Measurements from ENCODE around the gene TXNDC16. TPM values are rescaled to one million over a fixed set of nuclear protein-coding genes. Genes with fewer than 3 reads are reported as not detected.

TXNDC16 gene
- total and polyA plus RNA-seq, 2 donors (not counting 3 experiments of a cell fraction or from before 2014, with no cell fraction given) = 2.3 to 4.5 TPM

GRCh38 chr14:52397844-52398243 is 154.5 kb downstream of the TXNDC16 start:
- H3K9ac ChIP-seq (replicated peaks; ENCODE audit: extremely low read depth, insufficient read depth, low read length) = no peak overlapping the region
- no TSS peak for BruUV-seq (replicated peaks)
- dilution Hi-C loops (cut with MboI; ENCODE audit: extremely low pct_ligation_motif_present, low sequenced_read_pairs) = no loop called here
- CTCF ChIA-PET = interaction anchor here (1.1 to 1.2 kb wide), 2 partner anchors 66 to 68 kb away, joined by 3 read pairs; no protein-coding TSS in a partner anchor
- DNase-seq (ENCODE audit: low read depth, low spot score) (no peak), FAIRE-seq (no peak)
- no peaks in the 10 kb centered on the region for H3K9me3 ChIP-seq (replicated peaks; ENCODE audit: control insufficient read depth, insufficient read depth, low read length)
- no peaks in the 10 kb centered on the region for H3K4me1 ChIP-seq (ENCODE audit: control insufficient read depth, extremely low read depth, insufficient read depth, low read length)
- H3K4me3 ChIP-seq (replicated peaks in 1 of 3; ENCODE audit: insufficient read depth in 1 of 3, low read depth in 1 of 3, low read length in 3 of 3) = no peak overlapping the region
- H3K27me3 ChIP-seq (ENCODE audit: control insufficient read depth in 2 of 2, insufficient read depth in 2 of 2, low read length in 2 of 2) = peaks cover 0 to 3% of the 10 kb centered on the region in 2 experiments
- no peak overlapping the region for H2AFZ ChIP-seq (ENCODE audit: low read depth, low read length)
- POLR2A ChIA-PET = no interaction called here
- no peaks in the 10 kb centered on the region for H3K9me1 ChIP-seq (replicated peaks; ENCODE audit: control insufficient read depth, extremely low read depth, insufficient read depth, low read length)
- H3K79me2 ChIP-seq (ENCODE audit: control insufficient read depth, insufficient read depth, low read length) = no peaks in the 10 kb centered on the region
- no peaks in the 10 kb centered on the region for H3K36me3 ChIP-seq (ENCODE audit: control insufficient read depth in 2 of 2, extremely low read depth in 1 of 2, insufficient read depth in 2 of 2, low read length in 2 of 2)
- intact Hi-C loops (cut with micrococcal nuclease) = no loop called here
- H3K27ac ChIP-seq (ENCODE audit: insufficient read depth, low read depth, low read length) = no peak overlapping the region
- no peaks in the 10 kb centered on the region for H4K20me1 ChIP-seq (replicated peaks; ENCODE audit: control insufficient read depth, extremely low read depth, insufficient read depth, low read length)
- no peak overlapping the region for H3K4me2 ChIP-seq (ENCODE audit: insufficient read depth, low read length)
- TF ChIP-seq JUN (IDR thresholded peaks at IDR 0.05; ENCODE audit: borderline replicate concordance, insufficient read depth, insufficient read length, low read depth) (no peak), MAX (IDR thresholded peaks at IDR 0.05; ENCODE audit: insufficient read depth, insufficient read length) (no peak), FOS (IDR thresholded peaks at IDR 0.05; ENCODE audit: borderline replicate concordance, insufficient read depth, low read length) (no peak), POLR2AphosphoS5 (IDR thresholded peaks at IDR 0.05; ENCODE audit: insufficient read depth, low read depth, low read length) (no peak)

- Histone ChIP-seq H4K20me1 (replicated peaks; ENCODE audit: control insufficient read depth, extremely low read depth, insufficient read depth, low read length) (no peaks in the 10 kb centered on the region), H3K4me3 (replicated peaks in 1 of 3; ENCODE audit: insufficient read depth in 1 of 3, low read depth in 1 of 3, low read length in 3 of 3) (no peak overlapping the region), H3K9ac (replicated peaks; ENCODE audit: extremely low read depth, insufficient read depth, low read length) (no peak overlapping the region), H3K27ac (ENCODE audit: insufficient read depth, low read depth, low read length) (no peak overlapping the region), H3K36me3 (ENCODE audit: control insufficient read depth in 2 of 2, extremely low read depth in 1 of 2, insufficient read depth in 2 of 2, low read length in 2 of 2) (no peaks in the 10 kb centered on the region), H3K4me2 (ENCODE audit: insufficient read depth, low read length) (no peak overlapping the region), H2AFZ (ENCODE audit: low read depth, low read length) (no peak overlapping the region), H3K9me1 (replicated peaks; ENCODE audit: control insufficient read depth, extremely low read depth, insufficient read depth, low read length) (no peaks in the 10 kb centered on the region), H3K79me2 (ENCODE audit: control insufficient read depth, insufficient read depth, low read length) (no peaks in the 10 kb centered on the region), H3K9me3 (replicated peaks; ENCODE audit: control insufficient read depth, insufficient read depth, low read length) (no peaks in the 10 kb centered on the region), H3K27me3 (ENCODE audit: control insufficient read depth in 2 of 2, insufficient read depth in 2 of 2, low read length in 2 of 2) (no peaks in the 10 kb centered on the region), H3K4me1 (ENCODE audit: control insufficient read depth, extremely low read depth, insufficient read depth, low read length) (no peaks in the 10 kb centered on the region)
- dilution Hi-C loops (cut with MboI; ENCODE audit: extremely low pct_ligation_motif_present, low sequenced_read_pairs) (no loop called here), intact Hi-C loops (cut with micrococcal nuclease) (no loop called here)
- DNase-seq (ENCODE audit: low read depth, low spot score) (no peak), FAIRE-seq (no peak)
- ChIA-PET POLR2A (no interaction called here), CTCF (no interaction called here)
- BruUV-seq (replicated peaks) = no TSS peak
- TF ChIP-seq FOS (IDR thresholded peaks at IDR 0.05; ENCODE audit: borderline replicate concordance, insufficient read depth, low read length) = no peak
- TF ChIP-seq EZH2 (IDR thresholded peaks at IDR 0.05; ENCODE audit: borderline replicate concordance, low read depth, low read length, severe bottlenecking) = no peak
- TF ChIP-seq CTCF (IDR thresholded peaks at IDR 0.05; ENCODE audit: extremely low read depth in 1 of 2, insufficient read depth in 1 of 2, low read depth in 1 of 2, low read length in 2 of 2) = no peak
- no peak for TF ChIP-seq POLR2AphosphoS5 (IDR thresholded peaks at IDR 0.05; ENCODE audit: insufficient read depth, low read depth, low read length)
- TF ChIP-seq JUN (IDR thresholded peaks at IDR 0.05; ENCODE audit: borderline replicate concordance, insufficient read depth, insufficient read length, low read depth) = no peak
- no peak for TF ChIP-seq MYC (IDR thresholded peaks at IDR 0.05; ENCODE audit: low read depth, low read length)
- no peak for TF ChIP-seq GATA2 (IDR thresholded peaks at IDR 0.05; ENCODE audit: insufficient read depth, insufficient read length, low read depth, low read length)
- no peak for TF ChIP-seq MAX (IDR thresholded peaks at IDR 0.05; ENCODE audit: insufficient read depth, insufficient read length)
- TF ChIP-seq POLR2A (IDR thresholded peaks at IDR 0.05; ENCODE audit: low read depth, low read length) = no peak
These were observed 156.6 kb downstream of the TXNDC16 start for GRCh38 chr14:52395728-52396127.
